HEK293 (cell line): ENCODE results near the gene GPR107.

Experiments used
- HOXA7 ChIP-seq: sonication (generic); formaldehyde crosslinking; IDR thresholded peaks from 2 replicates; pipeline ENCODE4 v1.8.1; 2022; ENCODE audit warnings: missing genetic modification reagents, borderline replicate concordance
- KLF7 ChIP-seq: fragments of 450-650 bp; formaldehyde crosslinking; IDR thresholded peaks from 2 replicates; pipeline ENCODE4 v1.5.1; 2016; ENCODE audit warnings: missing biosample characterization, missing genetic modification characterization, borderline replicate concordance
- ZBTB11 ChIP-seq: fragments of 450-650 bp; formaldehyde crosslinking; conservative IDR thresholded peaks from 2 replicates; pipeline ENCODE4 v1.5.1; 2016; ENCODE audit warnings: low read depth, missing biosample characterization, missing genetic modification characterization
- ZBTB44 ChIP-seq: fragments of 450-650 bp; IDR thresholded peaks from 2 replicates; pipeline ENCODE4 v1.5.1; 2018; ENCODE audit warnings: missing biosample characterization, mild to moderate bottlenecking, missing genetic modification characterization
- ZFP3 ChIP-seq: fragments of 450-650 bp; formaldehyde crosslinking; IDR thresholded peaks from 2 replicates; pipeline ENCODE4 v1.5.1; 2016; ENCODE audit warnings: low read depth, missing biosample characterization, missing genetic modification characterization
- ZNF155 ChIP-seq: fragments of 450-650 bp; formaldehyde crosslinking; IDR thresholded peaks from 2 replicates; pipeline ENCODE4 v1.5.1; 2016; ENCODE audit warnings: missing biosample characterization, missing genetic modification characterization
- ZNF19 ChIP-seq: fragments of 450-650 bp; formaldehyde crosslinking; IDR thresholded peaks from 2 replicates; pipeline ENCODE4; 2016; ENCODE audit warnings: missing biosample characterization, missing genetic modification characterization, low read depth
- ZNF2 ChIP-seq: fragments of 450-650 bp; formaldehyde crosslinking; IDR thresholded peaks from 2 replicates; pipeline ENCODE4 v1.5.1; 2016; ENCODE audit warnings: missing biosample characterization, missing genetic modification characterization
- ZNF223 ChIP-seq: fragments of 450-650 bp; formaldehyde crosslinking; IDR thresholded peaks from 2 replicates; pipeline ENCODE4 v1.5.1; 2016; ENCODE audit warnings: missing biosample characterization, missing genetic modification characterization
- ZNF274 ChIP-seq, 2 experiments: fragments of 200-500 bp in 1 of 2; fragments of 450-650 bp in 1 of 2; sonication (Bioruptor generic) in 1 of 2; formaldehyde crosslinking in 1 of 2; IDR thresholded peaks; 2 replicates each; pipeline versions ENCODE4 v1.5.1 to v1.6.1; 2014 to 2016; ENCODE audit warnings: borderline replicate concordance in 1 of 2, inconsistent platforms in 1 of 2, low read length in 1 of 2, missing biosample characterization in 1 of 2, missing genetic modification characterization in 1 of 2
- ZNF350 ChIP-seq: fragments of 450-650 bp; formaldehyde crosslinking; IDR thresholded peaks from 2 replicates; pipeline ENCODE4 v1.5.0; 2017; ENCODE audit warnings: missing biosample characterization, mild to moderate bottlenecking, missing genetic modification characterization
- TF ChIP-seq, protein P1 (sequence below): fragments of 450-650 bp; formaldehyde crosslinking; IDR thresholded peaks from 2 replicates; pipeline ENCODE4 v1.5.1; 2016; ENCODE audit warnings: missing biosample characterization, missing genetic modification characterization
- TF ChIP-seq, protein P2 (sequence below): fragments of 450-650 bp; formaldehyde crosslinking; IDR thresholded peaks from 2 replicates; pipeline ENCODE4 v1.5.1; 2016; ENCODE audit warnings: missing biosample characterization, missing genetic modification characterization
- TF ChIP-seq, protein P3 (sequence below): fragments of 450-650 bp; formaldehyde crosslinking; IDR thresholded peaks from 2 replicates; pipeline ENCODE4 v1.5.1; 2016; ENCODE audit warnings: missing biosample characterization, missing genetic modification characterization

GRCh38 chr9:130154816-130155215 lies 101.1 kb downstream of the GPR107 start:
- TF ChIP-seq, protein P1, sequence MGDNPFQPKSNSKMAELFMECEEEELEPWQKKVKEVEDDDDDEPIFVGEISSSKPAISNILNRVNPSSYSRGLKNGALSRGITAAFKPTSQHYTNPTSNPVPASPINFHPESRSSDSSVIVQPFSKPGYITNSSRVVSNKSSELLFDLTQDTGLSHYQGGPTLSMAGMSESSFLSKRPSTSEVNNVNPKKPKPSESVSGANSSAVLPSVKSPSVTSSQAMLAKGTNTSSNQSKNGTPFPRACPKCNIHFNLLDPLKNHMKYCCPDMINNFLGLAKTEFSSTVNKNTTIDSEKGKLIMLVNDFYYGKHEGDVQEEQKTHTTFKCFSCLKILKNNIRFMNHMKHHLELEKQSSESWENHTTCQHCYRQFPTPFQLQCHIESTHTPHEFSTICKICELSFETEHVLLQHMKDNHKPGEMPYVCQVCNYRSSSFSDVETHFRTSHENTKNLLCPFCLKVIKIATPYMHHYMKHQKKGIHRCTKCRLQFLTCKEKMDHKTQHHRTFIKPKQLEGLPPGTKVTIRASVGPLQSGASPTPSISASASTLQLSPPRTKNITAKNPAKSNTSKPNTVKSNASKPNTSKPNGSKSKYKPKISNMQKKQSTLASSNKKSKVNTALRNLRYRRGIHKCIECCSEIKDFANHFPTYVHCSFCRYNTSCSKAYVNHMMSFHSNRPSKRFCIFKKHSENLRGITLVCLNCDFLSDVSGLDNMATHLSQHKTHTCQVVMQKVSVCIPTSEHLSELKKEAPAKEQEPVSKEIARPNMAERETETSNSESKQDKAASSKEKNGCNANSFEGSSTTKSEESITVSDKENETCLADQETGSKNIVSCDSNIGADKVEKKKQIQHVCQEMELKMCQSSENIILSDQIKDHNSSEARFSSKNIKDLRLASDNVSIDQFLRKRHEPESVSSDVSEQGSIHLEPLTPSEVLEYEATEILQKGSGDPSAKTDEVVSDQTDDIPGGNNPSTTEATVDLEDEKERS (tag by site-specific recombination), result no peak
- TF ChIP-seq, protein P2, sequence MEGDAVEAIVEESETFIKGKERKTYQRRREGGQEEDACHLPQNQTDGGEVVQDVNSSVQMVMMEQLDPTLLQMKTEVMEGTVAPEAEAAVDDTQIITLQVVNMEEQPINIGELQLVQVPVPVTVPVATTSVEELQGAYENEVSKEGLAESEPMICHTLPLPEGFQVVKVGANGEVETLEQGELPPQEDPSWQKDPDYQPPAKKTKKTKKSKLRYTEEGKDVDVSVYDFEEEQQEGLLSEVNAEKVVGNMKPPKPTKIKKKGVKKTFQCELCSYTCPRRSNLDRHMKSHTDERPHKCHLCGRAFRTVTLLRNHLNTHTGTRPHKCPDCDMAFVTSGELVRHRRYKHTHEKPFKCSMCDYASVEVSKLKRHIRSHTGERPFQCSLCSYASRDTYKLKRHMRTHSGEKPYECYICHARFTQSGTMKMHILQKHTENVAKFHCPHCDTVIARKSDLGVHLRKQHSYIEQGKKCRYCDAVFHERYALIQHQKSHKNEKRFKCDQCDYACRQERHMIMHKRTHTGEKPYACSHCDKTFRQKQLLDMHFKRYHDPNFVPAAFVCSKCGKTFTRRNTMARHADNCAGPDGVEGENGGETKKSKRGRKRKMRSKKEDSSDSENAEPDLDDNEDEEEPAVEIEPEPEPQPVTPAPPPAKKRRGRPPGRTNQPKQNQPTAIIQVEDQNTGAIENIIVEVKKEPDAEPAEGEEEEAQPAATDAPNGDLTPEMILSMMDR (tag by site-specific recombination), result no peak
- TF ChIP-seq ZBTB11 (no peak), ZNF274 (IDR thresholded peaks at IDR 0.05; ENCODE audit: low read length) (no peak), ZNF274 (tag by site-specific recombination; IDR thresholded peaks at IDR 0.05; ENCODE audit: borderline replicate concordance) (no peak), ZNF2 (tag by site-specific recombination) (no peak), ZNF223 (no peak), ZNF155 (no peak), ZNF19 (tag by site-specific recombination) (no peak), ZBTB44 (tag by site-specific recombination) (no peak), HOXA7 (CRISPR knock-in tag) (no peak), KLF7 (no peak), ZFP3 (no peak), ZNF350 (no peak)
- TF ChIP-seq, protein P3, sequence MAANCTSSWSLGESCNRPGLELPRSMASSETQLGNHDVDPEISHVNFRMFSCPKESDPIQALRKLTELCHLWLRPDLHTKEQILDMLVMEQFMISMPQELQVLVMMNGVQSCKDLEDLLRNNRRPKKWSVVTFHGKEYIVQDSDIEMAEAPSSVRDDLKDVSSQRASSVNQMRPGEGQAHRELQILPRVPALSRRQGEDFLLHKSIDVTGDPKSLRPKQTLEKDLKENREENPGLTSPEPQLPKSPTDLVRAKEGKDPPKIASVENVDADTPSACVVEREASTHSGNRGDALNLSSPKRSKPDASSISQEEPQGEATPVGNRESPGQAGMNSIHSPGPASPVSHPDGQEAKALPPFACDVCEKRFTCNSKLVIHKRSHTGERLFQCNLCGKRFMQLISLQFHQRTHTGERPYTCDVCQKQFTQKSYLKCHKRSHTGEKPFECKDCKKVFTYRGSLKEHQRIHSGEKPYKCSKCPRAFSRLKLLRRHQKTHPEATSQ, result no peak
